ENCODE data around the gene ARL4D. TPM values are rescaled to one million over a fixed set of nuclear protein-coding genes. Genes with fewer than 3 reads are reported as not detected.

ARL4D gene
- total and polyA plus RNA-seq, 2 of the 4 experiments (the other 2 are of a cell fraction) = 12.5 to 30.7 TPM

- Histone ChIP-seq H3K56ac (ENCODE audit: extremely low read depth, insufficient read depth, low read length) (no peak overlapping the region), H3K4me3 (ENCODE audit: insufficient read depth, low read depth, low read length) (no peak overlapping the region), H2AFZ (replicated peaks; ENCODE audit: low read length, poor library complexity) (no peak overlapping the region), H4K20me1 (ENCODE audit: insufficient read depth, low read length) (peaks cover 2% of the 10 kb centered on the region; the same call in 1 of the 2 replicates), H3K14ac (replicated peaks; ENCODE audit: low read depth, low read length) (no peak overlapping the region), H2AK9ac (replicated peaks; ENCODE audit: low read depth, low read length, poor library complexity) (no peak overlapping the region), H4K91ac (ENCODE audit: insufficient read depth, low read depth, low read length) (no peak overlapping the region), H2AK5ac (ENCODE audit: low read depth, low read length) (no peak overlapping the region), H3K9me3 (ENCODE audit: control insufficient read depth, insufficient read depth, low read length) (peaks cover 22% of the 10 kb centered on the region), H3K23ac (ENCODE audit: low read depth, low read length) (no peak overlapping the region), H2BK120ac (ENCODE audit: low read depth, low read length) (no peak overlapping the region), H2BK5ac (ENCODE audit: low read depth, low read length, poor library complexity, severe bottlenecking) (no peak overlapping the region), H3K4me2 (ENCODE audit: low read depth, low read length) (no peak overlapping the region), H3K9ac (ENCODE audit: low read depth, low read length) (no peak overlapping the region), H2BK15ac (ENCODE audit: low read depth, low read length) (no peak overlapping the region), H3K27me3 (ENCODE audit: control insufficient read depth, insufficient read depth, low read length) (no peaks in the 10 kb centered on the region; the same call in 1 of the 2 replicates), H3K18ac (ENCODE audit: low read depth, low read length) (no peak overlapping the region), H3K79me1 (ENCODE audit: low read depth in 1 of 2, low read length in 2 of 2) (peaks cover 0 to 2% of the 10 kb centered on the region in 2 experiments; a peak in 1 of 4 replicates), H3K27ac (ENCODE audit: insufficient read depth, low read length) (no peak overlapping the region), H3K4me1 (ENCODE audit: control insufficient read depth, insufficient read depth, low read length) (no peaks in the 10 kb centered on the region), H3K9me1 (ENCODE audit: insufficient read depth, low read length) (0 out of 2 replicates have a peak, but pooled peaks cover 3% of the 10 kb centered on the region), H4K8ac (ENCODE audit: low read depth in 2 of 2, low read length in 2 of 2) (no peak overlapping the region), H3K4ac (ENCODE audit: low read depth, low read length) (no peak overlapping the region), H4K5ac (ENCODE audit: low read depth, low read length) (no peak overlapping the region), H2BK20ac (ENCODE audit: low read depth, low read length) (no peak overlapping the region), H3K36me3 (ENCODE audit: control insufficient read depth, insufficient read depth, low read length) (no peaks in the 10 kb centered on the region)
- DNase-seq (no peak), ATAC-seq (ENCODE audit: low read depth) (no peak)
- BruUV-seq (replicated peaks) = no TSS peak
- intact Hi-C loops (cut with micrococcal nuclease) (no loop called here), in situ Hi-C loops (cut with MboI; ENCODE audit: low sequenced_read_pairs) (no loop called here), dilution Hi-C loops (cut with HindIII; ENCODE audit: low sequenced_read_pairs, unreplicated experiment) (no loop called here)
- 61% methylated on average over 3 of the region's 3 CpGs; no CpG with 5 or more reads in 1 of the 2 experiments for WGBS, 2 experiments (ENCODE audit: extremely low coverage in 2 of 2, insufficient read length in 1 of 2)
- TF ChIP-seq SMC3 (IDR thresholded peaks at IDR 0.05; ENCODE audit: low read depth, low read length) (no peak), BHLHE40 (IDR thresholded peaks at IDR 0.05; ENCODE audit: low read depth, low read length) (no peak), FOS (IDR thresholded peaks at IDR 0.05; ENCODE audit: low read depth, low read length) (no peak), MXI1 (IDR thresholded peaks at IDR 0.05; ENCODE audit: borderline replicate concordance, low read depth, low read length) (no peak), POLR2A (IDR thresholded peaks at IDR 0.05; ENCODE audit: low read depth, low read length) (no peak), RCOR1 (IDR thresholded peaks at IDR 0.05; ENCODE audit: insufficient replicate concordance, low read length) (no peak), ELK1 (IDR thresholded peaks at IDR 0.05; ENCODE audit: borderline replicate concordance, low read depth, low read length) (no peak), NFE2L2 (IDR thresholded peaks at IDR 0.05; ENCODE audit: low read depth, low read length) (no peak), USF2 (IDR thresholded peaks at IDR 0.05; ENCODE audit: low read depth, low read length) (no peak), MAFK (IDR thresholded peaks at IDR 0.05; ENCODE audit: low read depth, low read length) (no peak), RFX5 (IDR thresholded peaks at IDR 0.05; ENCODE audit: low read depth, low read length) (no peak), CTCF (conservative IDR thresholded peaks at IDR 0.05; ENCODE audit: low read depth, low read length) (no peak), RAD21 (IDR thresholded peaks at IDR 0.05; ENCODE audit: low read length) (no peak), CHD1 (IDR thresholded peaks at IDR 0.05; ENCODE audit: low read depth, low read length) (no peak), MAZ (IDR thresholded peaks at IDR 0.05; ENCODE audit: borderline replicate concordance, low read depth, low read length) (no peak), CEBPB (IDR thresholded peaks at IDR 0.05; ENCODE audit: low read depth, low read length) (no peak)
- ChIA-PET CTCF (no interaction called here), POLR2A (ENCODE audit: unreplicated experiment) (no interaction called here)
Measured at GRCh38 chr17:43383372-43383771, 15.4 kb upstream of the ARL4D start.
